Stimulated activated CD8-positive, alpha-beta memory T cell treated with anti-CD3 and anti-CD28 coated beads, Interleukin-15, amount 100 ng/mL, for 24 hours (primary cell): ENCODE data around the gene TXNRD3.

ENCODE experiments used
- DNase-seq: peaks from one replicate; pipeline ENCODE4 v3.0.0-alpha.2; 2020; ENCODE audit warnings: low read depth

Gene TXNRD3

GRCh38 chr3:126672340-126672739 lies 17.4 kb upstream of the TXNRD3 start:
- DNase-seq = no peak

- DNase-seq = no peak
These were observed 16.6 kb upstream of the TXNRD3 start for GRCh38 chr3:126671521-126671920.

GRCh38 chr3:126668450-126669401 lies 13.8 kb upstream of the TXNRD3 start:
- no peak for DNase-seq

GRCh38 chr3:126667631-126668449 lies 12.9 kb upstream of the TXNRD3 start:
- DNase-seq = no peak

GRCh38 chr3:126666658-126667528 lies 12.0 kb upstream of the TXNRD3 start:
- no peak for DNase-seq

- no peak for DNase-seq
These were observed 11.2 kb upstream of the TXNRD3 start for GRCh38 chr3:126665959-126666657.

GRCh38 chr3:126665221-126665936 lies 10.5 kb upstream of the TXNRD3 start:
- no peak for DNase-seq

- DNase-seq = no peak
These were observed 9.8 kb upstream of the TXNRD3 start for GRCh38 chr3:126664591-126665214.

- no peak for DNase-seq
These were observed 8.8 kb upstream of the TXNRD3 start for GRCh38 chr3:126663750-126664149.

GRCh38 chr3:126663257-126663656 lies 8.3 kb upstream of the TXNRD3 start:
- DNase-seq = no peak

GRCh38 chr3:126661532-126662364 lies 6.8 kb upstream of the TXNRD3 start:
- DNase-seq = no peak

GRCh38 chr3:126659915-126660886 lies 5.3 kb upstream of the TXNRD3 start:
- DNase-seq = no peak

GRCh38 chr3:126658584-126658983 lies 3.7 kb upstream of the TXNRD3 start:
- no peak for DNase-seq

GRCh38 chr3:126657901-126658300 lies 3.0 kb upstream of the TXNRD3 start:
- no peak for DNase-seq

- no peak for DNase-seq
These were observed 1.6 kb upstream of the TXNRD3 start for GRCh38 chr3:126656371-126657134.

- DNase-seq = no peak
These were observed 963 bp upstream of the TXNRD3 start for GRCh38 chr3:126655887-126656286.

- DNase-seq = no peak
These were observed 5.3 kb downstream of the TXNRD3 start for GRCh38 chr3:126649556-126650092.
